GM21619 (cell line): Measurements from ENCODE around the gene CSDE1.
"Not testable (repeated sequence)": the region's sequence is repeated elsewhere in the genome, so short reads cannot be mapped to it uniquely, and the experiment has no call there.

Experiments used
- ATAC-seq: cut with Tn5 transposase; IDR thresholded peaks from one replicate; pipeline ENCODE4 v1.9.1; 2021; ENCODE audit not compliant: unreplicated experiment

Gene CSDE1

GRCh38 chr1:114757455-114758255 is at the start of gene CSDE1:
Gene CSDE1, minus strand, starts transcription at chr1:114757984. Its CDS starts 18,094 bp downstream, at chr1:114739890.
- peak; percentile 77 for ATAC-seq

DNA sequence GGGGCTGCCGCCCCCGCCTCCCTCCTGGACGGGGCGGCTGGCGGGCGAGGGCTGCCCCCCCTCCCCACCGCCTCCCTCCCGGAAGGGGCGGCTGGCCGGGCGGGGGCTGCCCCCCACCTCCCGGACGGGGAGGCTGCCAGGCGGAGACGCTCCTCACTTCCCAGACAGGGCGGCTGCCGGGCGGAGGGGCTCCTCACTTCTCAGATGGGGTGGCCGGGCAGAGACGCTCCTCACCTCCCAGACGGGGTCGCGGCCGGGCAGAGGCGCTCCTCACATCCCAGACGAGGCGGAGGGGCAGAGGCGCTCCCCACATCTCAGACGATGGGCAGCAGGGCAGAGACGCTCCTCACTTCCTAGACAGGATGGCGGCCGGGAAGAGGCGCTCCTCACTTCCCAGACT is 46.7 kb upstream of the CSDE1 start:
- not testable (repeated sequence) for ATAC-seq

- no peak for ATAC-seq
Observed at GRCh38 chr1:114803001-114803400, 45.2 kb upstream of the CSDE1 start.

- no peak for ATAC-seq
Observed at GRCh38 chr1:114794038-114794437, 36.3 kb upstream of the CSDE1 start.

DNA sequence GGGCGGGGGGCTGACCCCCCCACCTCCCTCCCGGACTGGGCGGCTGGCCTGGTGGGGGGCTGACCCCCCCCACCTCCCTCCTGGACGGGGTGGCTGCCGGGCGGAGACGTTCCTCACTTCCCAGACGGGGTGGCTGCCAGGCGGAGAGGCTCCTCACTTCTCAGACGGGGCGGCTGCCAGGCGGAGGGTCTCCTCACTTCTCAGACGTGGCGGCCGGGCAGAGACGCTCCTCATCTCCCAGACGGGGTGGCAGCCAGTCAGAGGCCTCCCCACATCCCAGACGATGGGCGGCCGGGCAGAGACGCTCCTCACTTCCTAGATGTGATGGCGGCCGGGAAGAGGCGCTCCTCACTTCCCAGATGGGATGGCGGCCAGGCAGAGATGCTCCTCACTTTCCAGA is 32.8 kb upstream of the CSDE1 start:
- ATAC-seq: not testable (repeated sequence)

GRCh38 chr1:114786440-114786839 is 28.7 kb upstream of the CSDE1 start:
- ATAC-seq: not testable (repeated sequence)

DNA sequence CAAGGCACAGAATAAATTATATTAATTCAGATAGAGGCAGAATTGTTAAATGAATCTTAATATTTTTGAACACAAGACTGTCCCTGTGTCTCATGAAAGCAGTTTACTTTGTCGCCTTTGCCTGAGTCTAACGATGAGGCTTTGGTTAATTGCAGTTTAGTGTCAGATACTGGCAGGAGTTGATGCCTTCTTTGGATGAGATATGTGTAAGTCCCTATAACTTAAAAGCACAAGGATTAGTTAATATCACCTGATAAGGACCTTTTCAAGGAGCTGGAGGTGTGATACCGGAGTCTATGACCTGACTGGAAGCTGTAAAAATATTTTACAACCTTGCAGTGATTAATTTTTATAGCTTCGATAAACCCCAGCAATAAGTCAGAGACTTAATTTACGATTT is 24.7 kb upstream of the CSDE1 start:
- no peak for ATAC-seq

DNA sequence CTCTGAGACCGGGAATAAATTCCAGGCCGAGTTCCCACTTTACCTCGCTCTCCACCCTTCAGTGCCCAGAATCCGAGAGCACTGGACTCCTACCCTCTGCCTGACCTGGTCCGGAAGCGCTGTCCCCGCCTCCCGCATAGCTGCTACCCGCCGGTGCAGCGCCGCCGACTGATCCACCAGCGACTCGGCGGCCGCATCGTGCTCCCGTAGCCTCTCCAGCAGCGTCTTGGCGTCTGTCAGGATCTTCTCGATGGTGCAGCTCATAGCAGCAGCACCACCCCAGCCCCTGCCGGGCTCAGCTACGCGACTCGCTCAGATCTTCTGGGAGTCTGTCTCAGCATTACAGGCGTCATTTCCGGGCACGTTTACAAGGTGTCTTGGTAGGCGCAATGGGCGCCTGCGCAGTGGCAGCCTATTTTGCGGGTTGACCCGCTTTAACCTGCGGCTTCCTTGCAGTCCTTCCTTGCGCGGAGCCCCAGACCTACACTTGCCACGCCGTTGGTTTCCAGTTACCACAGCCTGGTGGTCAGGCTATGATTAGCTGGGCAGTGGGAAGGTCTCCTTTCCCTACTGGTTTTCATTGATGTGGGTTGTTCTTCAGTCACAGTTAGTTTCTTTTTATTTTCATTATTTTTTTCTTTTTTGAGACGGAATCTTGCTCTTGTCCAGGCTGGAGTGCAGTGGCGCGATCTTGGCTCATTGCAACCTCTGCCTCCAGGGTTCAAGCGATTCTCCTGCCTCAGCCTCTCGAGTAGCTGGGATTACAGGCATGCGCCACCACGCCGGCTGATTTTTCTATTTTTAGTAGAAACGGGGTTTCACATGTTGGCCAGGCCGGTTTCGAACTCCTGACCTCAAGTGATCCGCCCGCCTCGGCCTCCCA is 22.8 kb upstream of the CSDE1 start, which contains the start of gene SIKE1:
Gene SIKE1, minus strand, starts transcription at position 342 of the 883 bp plus-strand sequence. Its CDS starts 78 bp downstream, at position 264.
- ATAC-seq: peak; percentile 99

- no peak for ATAC-seq
Observed at GRCh38 chr1:114779722-114780121, 21.9 kb upstream of the CSDE1 start.

GRCh38 chr1:114776726-114777125 is 18.9 kb upstream of the CSDE1 start:
- not testable (repeated sequence) for ATAC-seq

DNA sequence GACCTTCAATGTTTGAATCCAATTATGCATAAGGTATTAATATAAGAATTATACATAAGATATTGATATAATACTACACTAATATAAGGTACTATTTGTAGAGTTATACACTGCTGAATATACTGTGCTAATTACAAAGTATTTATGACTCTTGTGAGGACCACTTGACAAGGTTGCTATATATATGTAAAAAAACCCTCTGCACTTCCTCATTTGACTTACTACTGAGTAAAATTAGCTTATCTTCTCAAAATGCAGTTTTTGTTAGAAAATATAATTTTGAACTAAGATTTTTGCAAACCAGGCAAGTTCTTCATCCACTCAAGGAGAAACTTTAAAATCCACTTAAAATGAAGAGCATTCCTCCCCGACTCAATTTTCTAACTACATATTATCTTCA is 14.2 kb upstream of the CSDE1 start:
- ATAC-seq: no peak

- ATAC-seq: no peak
Observed at GRCh38 chr1:114770989-114771388, 13.2 kb upstream of the CSDE1 start.

- ATAC-seq: no peak
Observed at GRCh38 chr1:114764689-114765088, 6.9 kb upstream of the CSDE1 start.

- no peak for ATAC-seq
Observed at GRCh38 chr1:114758256-114758832, 560 bp upstream of the CSDE1 start.

DNA sequence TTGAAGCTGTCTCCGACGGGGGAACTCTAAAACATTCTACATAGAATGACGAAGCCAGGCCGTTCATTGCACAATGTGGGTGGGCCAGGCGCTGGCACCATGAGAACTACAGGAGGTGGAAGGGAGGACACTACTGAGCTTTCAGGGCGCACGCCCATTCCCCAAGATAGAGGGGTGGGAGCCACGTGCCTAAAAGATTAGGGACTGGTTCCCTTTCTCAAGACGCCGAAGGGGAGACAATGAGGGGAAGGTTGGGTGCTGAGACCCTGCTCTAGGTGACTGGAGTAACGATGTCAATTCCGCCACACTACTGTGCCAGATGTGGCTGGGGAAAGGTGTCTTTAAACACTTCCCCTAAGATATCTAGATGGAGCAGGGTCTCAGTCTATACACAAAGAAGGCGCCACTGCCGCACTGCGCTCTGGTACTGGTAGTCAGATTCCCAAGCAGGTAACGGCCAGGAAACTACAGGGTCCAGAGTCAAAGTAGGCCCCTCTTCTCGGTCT is 782 bp downstream of the CSDE1 start:
- ATAC-seq: no peak

DNA sequence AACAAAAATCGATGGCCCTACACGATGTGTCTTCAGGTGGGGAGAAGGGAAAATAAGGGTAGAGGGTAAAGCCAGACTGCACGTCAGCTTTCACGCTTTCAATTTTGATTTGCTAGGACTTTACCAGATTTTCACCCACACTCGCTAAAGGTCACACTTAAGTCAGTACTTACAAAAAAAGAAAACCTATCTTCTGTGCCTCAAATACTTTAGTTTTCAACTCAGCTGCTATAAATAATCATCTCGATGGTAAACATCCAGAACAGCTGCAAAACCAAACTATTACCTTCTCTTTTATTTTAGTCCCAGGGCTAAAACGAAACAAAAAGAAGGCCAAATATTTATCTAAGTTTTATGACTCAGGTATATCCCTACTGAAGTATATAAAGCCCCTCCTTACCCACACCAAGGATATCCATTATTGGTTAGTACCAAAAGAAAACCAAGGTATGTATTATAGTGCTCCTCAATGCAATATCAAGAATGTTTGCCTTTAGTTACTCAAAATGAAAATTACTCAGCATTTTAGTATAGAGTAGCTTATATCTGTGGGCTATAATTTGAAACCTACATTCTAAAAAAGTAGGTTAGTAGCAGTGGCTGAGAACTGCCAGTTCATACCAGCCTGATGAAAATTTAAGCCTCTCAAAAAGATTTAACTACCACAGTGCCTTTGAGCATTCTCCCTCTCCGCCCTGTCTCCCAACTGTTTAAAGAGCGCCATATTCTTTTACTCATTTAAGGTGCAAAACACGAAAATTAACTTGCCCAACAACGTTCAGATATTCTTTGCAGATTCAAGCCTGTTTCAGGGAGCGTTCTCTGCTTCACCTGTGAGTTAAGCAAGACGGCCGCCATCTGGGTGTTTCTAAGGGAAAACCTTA is 1.5 kb downstream of the CSDE1 start:
- ATAC-seq: peak; percentile 34

DNA sequence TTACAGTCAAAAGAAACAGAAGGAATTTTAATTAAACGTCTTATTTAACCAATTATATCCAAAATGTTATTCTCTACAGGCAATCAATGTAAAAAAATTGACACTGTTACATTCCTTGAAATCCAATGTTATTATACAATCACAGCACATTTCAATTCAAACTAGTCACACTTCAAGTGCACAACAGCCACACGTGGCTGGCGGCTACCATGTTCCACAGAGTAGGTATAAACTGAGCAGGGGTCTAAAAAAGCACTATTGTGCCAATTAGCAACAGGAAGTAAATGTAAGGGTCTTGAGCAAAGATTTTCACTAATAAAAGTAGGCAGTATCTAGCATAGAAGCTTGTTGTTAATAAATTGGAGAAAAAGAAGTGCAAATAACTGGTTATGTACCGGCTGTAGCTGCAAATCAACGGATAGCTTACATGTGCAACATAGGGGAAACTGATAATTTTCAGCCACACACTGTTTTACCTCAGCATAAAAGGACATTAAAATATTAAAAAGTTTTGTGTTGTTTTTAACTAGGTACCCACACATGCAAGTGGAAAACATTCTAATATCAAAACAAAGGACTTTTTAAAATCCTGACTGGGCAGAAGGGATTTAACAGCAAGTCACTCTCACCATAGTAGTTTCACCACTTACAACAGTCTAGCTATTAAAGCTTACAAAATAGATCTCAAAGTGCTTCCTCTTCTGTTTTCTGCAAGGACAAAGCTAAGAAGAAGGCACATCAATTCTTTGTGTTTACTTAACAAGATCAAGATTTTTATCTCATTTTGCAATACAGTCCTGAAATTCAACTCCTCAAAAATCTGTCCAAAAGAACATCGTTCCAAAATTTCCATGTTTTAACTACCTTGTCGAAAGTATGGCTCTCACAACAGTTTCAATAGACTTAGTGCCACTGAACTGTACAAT is 2.5 kb downstream of the CSDE1 start:
- ATAC-seq: no peak

DNA sequence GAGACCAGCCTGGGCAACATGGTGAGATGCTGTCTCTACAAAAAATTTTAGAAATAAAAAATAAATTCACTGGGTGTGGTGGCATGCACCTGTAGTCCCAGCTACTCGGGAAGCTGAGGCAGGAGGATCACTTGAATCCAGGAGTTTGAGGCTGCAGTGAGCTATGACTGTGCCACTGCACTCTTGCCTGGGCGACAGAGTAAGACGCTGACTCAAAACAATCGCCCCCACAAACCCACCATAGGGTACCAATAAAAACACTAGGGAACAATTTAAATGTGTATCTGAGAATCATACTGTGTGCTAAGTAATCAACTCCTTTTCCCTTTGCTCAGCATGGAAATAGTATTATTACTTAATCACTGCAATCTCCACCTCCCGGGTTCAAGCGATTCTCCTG is 4.1 kb downstream of the CSDE1 start:
- not testable (repeated sequence) for ATAC-seq

GRCh38 chr1:114753143-114753542 is 4.6 kb downstream of the CSDE1 start:
- ATAC-seq: no peak
